Breast epithelium (tissue), 3 donors: Measurements from ENCODE around the gene CCBE1.

ENCODE experiments used
- CTCF ChIP-seq, 3 donors: fragments of 450-650 bp; IDR thresholded peaks; one replicate each; pipeline ENCODE4 v1.5.1; 2016 to 2017; ENCODE audit warnings: antibody characterized with exemption in 3 of 3, mild to moderate bottlenecking in 3 of 3, moderate library complexity in 3 of 3
- POLR2A ChIP-seq: fragments of 450-650 bp; IDR thresholded peaks from one replicate; pipeline ENCODE4 v1.6.1; 2016; ENCODE audit warnings: antibody characterized with exemption, mild to moderate bottlenecking, moderate library complexity
- POLR2AphosphoS5 ChIP-seq, 3 donors: sonication (generic); formaldehyde crosslinking; IDR thresholded peaks; one replicate each; pipeline ENCODE4 v1.6.1; 2017; ENCODE audit warnings: antibody characterized with exemption in 3 of 3

GRCh38 chr18:59546188-59546587 lies 151.0 kb downstream of the CCBE1 start:
- TF ChIP-seq CTCF (IDR thresholded peaks at IDR 0.05), result no peak
- TF ChIP-seq POLR2AphosphoS5 (IDR thresholded peaks at IDR 0.05), result no peak
- TF ChIP-seq POLR2A, result no peak
